Measurements from ENCODE around the gene OCRL. TPM values are rescaled to one million over a fixed set of nuclear protein-coding genes. Genes with fewer than 3 reads are reported as not detected.
A peak's percentile ranks its signal among the peaks of the same experiment; 100 is the strongest.

OCRL gene
- total RNA-seq, 1 donor from 2014 or later, result 12.3 TPM

GRCh38 chrX:129585167-129585566 is 45.1 kb downstream of the OCRL start:
- peak; percentile 69 for DNase-seq (ENCODE audit: low spot score)

- DNase-seq (ENCODE audit: low spot score), result peak; percentile 53
These were observed 45.6 kb downstream of the OCRL start for GRCh38 chrX:129585691-129586090.

DNA sequence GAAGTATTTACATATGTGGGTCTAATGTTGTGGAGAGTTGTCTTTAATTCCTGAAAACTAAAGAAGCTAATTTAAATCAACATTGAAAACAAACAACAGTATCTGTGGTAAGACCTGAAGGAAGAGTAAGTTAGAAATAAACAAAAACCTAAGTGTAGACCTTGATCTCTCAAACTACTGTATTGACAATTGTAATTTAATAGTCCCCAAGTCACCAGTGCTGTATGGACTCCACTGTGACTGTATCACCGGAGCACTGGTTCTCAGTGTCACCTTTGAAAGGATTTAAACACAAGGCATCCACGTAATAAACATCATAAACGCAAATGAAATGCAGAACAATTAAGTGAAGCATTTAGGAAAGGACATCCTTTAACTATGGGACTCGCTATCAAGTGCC is 46.4 kb downstream of the OCRL start:
- DNase-seq (ENCODE audit: low spot score), result no peak

DNA sequence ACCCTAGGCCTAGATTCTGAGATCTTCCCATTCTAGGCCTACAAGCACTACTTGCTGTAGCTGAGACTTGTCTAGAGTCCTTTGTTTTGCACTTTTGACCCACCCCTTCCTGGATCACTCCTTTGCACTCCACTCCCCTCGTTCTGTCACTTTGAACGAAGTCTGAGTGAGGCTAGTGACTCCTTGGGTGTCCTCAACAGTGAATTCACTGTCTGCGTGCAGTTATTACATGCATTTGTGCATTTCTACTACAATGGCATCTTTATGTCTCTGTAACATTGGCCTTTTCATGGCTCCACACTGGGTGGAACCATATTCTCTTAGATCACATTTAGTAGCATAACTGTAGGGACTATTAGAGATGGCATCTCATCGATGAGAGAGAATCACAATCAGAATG is 50.5 kb downstream of the OCRL start:
- DNase-seq (ENCODE audit: low spot score), result no peak

GRCh38 chrX:129593137-129593536 is 53.1 kb downstream of the OCRL start:
- DNase-seq (ENCODE audit: low spot score), result no peak

GRCh38 chrX:129594781-129595180 is 54.7 kb downstream of the OCRL start:
- no peak for DNase-seq (ENCODE audit: low spot score)

GRCh38 chrX:129596077-129596476 is 56.0 kb downstream of the OCRL start:
- no peak for DNase-seq (ENCODE audit: low spot score)

DNA sequence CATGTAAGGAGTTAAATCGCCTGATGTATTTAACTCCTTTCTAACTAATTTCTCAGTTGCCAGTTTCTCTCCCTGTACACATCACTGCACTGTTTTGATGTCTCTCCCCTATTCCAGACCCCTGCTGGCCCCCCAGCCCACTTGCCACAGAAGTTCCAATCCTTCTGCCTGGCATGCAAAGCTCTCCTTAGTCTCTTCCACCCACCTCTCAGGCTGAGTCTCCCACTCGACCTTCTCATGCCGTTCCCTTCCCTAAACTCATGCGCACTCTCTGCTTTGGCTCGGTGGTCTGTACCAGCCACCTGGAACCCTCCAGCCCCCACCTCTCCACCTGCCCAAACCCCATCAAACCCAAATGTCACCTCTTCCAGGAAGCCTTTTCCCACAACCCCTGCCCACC is 57.8 kb downstream of the OCRL start:
- DNase-seq (ENCODE audit: low spot score), result no peak

GRCh38 chrX:129599499-129599898 is 59.4 kb downstream of the OCRL start:
- peak; percentile 7 for DNase-seq (ENCODE audit: low spot score)

DNA sequence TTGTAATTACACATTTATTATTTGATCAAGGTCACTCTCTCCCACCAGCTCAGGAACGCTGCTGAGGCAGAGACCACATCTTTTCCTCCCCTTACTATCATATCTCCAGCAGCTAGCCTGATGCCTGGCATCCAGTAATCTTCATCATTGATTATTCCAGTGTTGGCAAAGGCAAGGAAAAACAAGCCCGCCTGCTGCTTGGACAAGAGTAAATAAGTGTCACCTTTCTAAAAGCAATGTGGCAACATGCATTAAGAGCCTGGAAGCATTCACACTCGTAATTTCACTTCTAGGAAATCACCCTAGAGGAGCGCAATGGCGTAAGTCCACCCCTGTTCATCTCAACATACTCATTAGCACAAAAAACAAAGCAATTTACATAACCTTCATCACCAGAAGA is 59.9 kb downstream of the OCRL start:
- no peak for DNase-seq (ENCODE audit: low spot score)

DNA sequence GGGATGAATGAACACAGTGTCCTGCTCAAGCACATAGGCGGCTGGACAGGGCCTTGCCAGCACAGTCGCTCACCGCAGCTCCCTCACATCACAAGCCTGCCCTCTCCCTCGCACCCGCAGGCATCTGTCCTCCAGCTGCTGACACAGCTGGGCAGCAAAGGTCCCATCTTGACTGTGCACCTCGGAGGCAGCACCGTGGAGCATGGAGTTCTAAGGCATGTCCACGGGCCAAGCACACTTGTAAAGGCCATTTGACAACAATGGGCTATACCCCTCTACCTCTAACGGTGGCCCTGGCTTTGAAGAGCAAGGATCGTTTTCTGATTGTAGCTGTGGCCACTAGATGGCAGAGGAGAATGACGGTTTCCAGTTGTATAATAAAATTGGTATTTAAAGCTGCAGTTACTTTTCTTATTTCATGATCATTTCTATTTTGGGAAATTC is 60.9 kb downstream of the OCRL start:
- peak; percentile 34 for DNase-seq (ENCODE audit: low spot score)

DNA sequence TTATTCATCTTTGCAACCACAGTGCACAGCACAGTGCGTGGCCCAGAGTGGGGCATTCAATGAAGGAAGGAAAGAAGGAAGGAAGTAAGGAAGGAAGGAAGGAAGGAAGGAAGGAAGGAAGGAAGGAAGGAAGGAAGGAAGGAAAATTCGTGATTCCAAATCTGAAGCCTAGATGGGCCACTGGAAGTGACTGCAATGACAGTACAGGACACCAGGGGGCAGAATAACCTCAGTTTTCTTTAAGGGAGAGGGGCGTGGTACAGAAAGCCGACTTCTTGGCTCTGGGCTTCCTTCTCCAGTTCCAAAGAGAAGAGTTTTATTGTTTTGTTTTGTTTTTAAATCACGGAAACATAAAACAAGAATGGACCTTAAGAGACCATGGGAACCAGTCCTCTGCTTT is 66.9 kb downstream of the OCRL start:
- DNase-seq (ENCODE audit: low spot score), result peak; percentile 59

DNA sequence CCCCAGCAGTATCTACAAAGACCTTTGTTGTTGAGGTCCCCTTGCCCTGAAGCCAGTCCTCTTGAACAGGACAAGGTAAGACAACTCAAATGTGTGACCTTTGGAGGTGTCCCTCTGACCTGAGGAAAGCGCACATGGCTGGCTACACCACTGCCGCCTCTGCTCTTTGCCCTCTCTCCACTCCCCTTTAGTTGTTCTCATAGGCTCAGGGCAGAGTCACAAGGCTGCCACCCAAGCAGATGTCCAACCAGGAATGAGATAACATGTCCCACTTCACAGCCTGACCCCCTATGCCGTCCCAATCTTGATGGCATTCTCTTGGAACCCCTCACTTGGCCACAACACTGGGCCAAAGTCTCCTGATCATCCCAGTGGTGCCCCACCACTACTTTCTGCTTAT is 68.4 kb downstream of the OCRL start:
- no peak for DNase-seq (ENCODE audit: low spot score)

DNA sequence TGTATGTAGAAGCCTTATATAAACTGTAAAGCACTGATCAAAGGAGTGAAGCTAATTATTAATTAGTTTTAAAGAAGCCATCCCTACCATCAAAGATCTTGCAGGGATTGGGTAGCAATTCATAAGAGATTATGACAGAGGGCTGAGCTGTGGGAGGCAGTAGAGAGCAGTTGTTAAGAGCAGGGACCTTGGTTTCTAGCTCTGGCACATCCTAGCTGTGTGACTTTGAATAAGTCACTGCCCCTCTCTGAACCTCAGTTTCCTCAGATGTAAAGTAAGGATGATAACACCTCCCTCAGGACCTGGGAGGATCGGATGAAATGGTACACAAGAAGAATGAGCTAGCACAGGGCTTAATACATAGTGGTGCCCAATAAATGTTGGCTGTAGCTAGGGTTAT is 69.3 kb downstream of the OCRL start:
- no peak for DNase-seq (ENCODE audit: low spot score)

DNA sequence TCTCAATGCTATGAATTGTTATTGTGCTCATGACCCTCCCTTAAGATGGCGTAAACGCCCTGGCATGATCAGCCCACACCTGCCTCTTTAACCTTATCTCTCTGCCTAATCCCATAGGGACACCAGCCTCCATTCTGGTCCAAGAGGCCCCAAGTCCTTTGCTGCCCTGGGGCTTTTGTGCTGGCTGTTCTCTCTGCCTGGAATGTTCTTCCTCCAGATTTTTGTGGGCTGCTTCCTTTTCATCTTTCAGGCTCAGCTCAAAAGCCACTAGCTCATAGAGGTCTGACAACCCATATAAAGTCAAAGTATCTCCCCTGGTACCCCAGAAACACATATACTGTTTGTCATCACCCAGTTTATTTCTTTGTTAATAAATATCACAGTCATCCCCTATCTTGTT is 72.3 kb downstream of the OCRL start:
- DNase-seq (ENCODE audit: low spot score), result no peak

DNA sequence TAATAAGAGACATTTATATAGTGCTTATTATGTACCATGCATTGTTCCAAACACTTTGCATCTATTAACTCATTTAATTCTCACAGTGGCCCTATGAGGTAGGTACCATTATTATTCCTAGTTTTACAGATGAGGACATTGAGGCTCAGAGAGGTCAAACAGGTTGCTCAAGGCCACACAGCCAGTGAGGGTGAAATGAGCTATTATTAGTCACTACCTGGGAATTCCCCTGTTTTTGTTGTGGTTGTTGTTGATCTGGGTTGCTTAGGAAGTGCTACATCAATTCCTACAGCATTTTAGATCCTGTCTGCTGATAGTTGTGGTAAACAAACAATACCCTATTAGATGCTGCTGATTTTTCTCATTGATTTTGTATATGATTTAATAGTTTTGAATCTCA is 73.5 kb downstream of the OCRL start:
- no peak for DNase-seq (ENCODE audit: low spot score)

GRCh38 chrX:129614481-129615255 is 74.6 kb downstream of the OCRL start:
- no peak for DNase-seq (ENCODE audit: low spot score)

DNA sequence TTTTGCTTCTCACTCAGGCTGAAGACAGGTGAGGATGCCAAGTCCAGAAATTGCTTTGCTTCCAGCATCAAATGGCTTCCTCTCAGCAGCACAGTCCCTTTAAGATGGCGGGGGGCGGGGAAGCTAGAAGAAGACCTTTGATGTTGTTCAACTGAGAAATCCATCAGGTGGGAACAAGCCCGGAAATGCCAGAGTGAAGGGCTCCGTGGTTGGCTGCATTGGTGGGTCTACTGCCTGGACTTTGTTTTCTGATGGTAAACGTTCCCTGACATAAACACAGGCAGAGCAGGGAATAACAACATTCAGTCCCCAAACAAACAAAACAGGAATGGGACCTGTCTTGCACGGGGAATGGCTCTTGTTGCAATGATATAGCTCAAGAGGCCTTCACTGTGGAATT is 77.4 kb downstream of the OCRL start:
- no peak for DNase-seq (ENCODE audit: low spot score)

GRCh38 chrX:129618997-129619396 is 78.9 kb downstream of the OCRL start:
- no peak for DNase-seq (ENCODE audit: low spot score)

- DNase-seq (ENCODE audit: low spot score), result peak; percentile 27
These were observed 82.8 kb downstream of the OCRL start for GRCh38 chrX:129622757-129623301.

DNA sequence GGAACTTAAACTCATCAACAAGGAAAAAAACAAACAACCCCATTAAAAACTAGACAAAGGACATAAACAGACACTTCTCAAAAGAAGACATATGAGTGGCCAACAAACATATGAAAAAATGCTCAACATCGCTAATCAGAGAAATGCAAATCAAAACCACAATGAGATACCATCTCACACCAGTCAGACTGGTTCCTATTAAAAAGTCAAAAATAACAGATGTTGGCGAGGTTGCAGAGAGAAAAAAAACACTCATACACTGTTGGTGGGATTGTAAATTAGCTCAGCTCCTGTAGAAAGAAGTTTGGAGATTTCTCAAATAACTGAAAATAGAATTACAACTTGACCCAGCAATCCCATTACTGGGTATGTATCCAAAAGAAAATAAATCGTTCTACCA is 86.0 kb downstream of the OCRL start:
- no peak for DNase-seq (ENCODE audit: low spot score)

DNA sequence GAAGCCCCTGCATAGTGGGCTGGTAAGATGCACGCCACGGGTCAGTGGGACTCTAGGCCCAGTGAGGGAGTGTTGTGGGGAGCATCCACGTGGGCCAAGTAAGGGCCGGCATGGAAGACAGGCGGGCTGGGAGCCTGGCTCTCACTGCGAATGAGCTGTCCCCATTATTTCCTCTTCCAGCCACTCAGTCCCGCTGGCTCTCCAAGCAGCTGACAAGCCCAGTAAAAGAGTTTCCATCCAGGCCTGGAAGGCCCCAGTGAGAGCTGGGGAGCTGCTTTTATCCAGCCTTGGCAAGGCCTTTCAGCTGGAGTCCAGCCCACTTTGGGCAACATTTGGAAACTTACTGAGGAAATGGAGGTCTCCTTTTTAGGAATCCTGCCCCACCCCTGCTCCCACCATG is 89.8 kb downstream of the OCRL start:
- peak; percentile 28 for DNase-seq (ENCODE audit: low spot score)

- no peak for DNase-seq (ENCODE audit: low spot score)
These were observed 91.8 kb downstream of the OCRL start for GRCh38 chrX:129631849-129632248.

DNA sequence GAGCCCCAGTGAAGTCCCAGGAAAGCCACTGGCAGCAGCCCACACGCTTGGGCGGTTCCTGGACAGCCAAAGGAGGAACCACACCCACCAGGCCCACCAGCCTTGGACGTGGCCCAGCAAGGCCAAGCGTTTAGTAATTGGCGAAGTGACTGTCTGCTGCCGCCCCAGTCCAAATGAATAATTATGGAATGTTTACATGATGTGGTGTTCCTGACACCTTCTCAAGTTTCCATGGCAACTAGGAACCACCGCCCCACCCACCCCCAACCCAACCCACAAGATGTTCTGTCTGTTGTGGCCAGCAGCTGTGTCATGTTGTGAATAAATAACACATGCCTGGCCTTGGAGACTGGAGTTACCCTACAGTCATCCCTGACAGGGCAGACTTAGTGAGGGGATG is 92.4 kb downstream of the OCRL start:
- DNase-seq (ENCODE audit: low spot score), result no peak

Measured in umbilical cord (tissue), 2 donors.